Subcutaneous adipose tissue (tissue), 4 donors: ENCODE measurements around the gene BCOR. TPM values are rescaled to one million over a fixed set of nuclear protein-coding genes. Genes with fewer than 3 reads are reported as not detected.

Source experiments
- total RNA-seq, 4 donors: library from RNA; depleted of rRNA; stranded (reverse); fragments of >200 nt; gene quantifications; one replicate each; pipeline ENCODE4 v1.1.0, GENCODE V29; 2016
- TF ChIP-seq, protein P1 (sequence below): fragments of 450-650 bp; IDR thresholded peaks from one replicate; pipeline ENCODE4 v1.5.1; 2016; ENCODE audit warnings: low read depth, mild to moderate bottlenecking, control low read depth, antibody characterized with exemption, moderate library complexity

The BCOR gene
- total RNA-seq, 4 donors from 2014 or later: 9.3 to 17.1 (median 9.5) TPM

DNA sequence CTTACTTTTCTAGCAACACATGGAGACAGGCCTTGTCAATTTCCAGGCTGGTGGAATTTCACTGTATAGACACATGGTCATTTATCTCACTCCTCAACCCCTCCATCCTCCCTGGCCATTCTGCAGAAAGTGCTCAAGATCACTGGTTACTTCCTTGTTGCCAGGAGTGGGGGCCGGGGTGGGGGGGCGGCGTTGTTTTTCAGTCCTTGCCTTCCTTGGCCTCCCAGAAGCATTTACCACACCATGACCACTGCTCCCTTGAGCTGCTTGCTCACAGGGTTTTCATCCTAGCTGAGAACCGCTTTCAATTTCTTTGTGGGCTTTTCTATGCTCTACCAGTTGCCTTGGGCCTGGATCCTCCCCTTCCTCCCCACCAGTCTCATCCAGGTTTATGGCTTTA, 14.1 kb upstream of the BCOR start:
- TF ChIP-seq, protein P1, sequence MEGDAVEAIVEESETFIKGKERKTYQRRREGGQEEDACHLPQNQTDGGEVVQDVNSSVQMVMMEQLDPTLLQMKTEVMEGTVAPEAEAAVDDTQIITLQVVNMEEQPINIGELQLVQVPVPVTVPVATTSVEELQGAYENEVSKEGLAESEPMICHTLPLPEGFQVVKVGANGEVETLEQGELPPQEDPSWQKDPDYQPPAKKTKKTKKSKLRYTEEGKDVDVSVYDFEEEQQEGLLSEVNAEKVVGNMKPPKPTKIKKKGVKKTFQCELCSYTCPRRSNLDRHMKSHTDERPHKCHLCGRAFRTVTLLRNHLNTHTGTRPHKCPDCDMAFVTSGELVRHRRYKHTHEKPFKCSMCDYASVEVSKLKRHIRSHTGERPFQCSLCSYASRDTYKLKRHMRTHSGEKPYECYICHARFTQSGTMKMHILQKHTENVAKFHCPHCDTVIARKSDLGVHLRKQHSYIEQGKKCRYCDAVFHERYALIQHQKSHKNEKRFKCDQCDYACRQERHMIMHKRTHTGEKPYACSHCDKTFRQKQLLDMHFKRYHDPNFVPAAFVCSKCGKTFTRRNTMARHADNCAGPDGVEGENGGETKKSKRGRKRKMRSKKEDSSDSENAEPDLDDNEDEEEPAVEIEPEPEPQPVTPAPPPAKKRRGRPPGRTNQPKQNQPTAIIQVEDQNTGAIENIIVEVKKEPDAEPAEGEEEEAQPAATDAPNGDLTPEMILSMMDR: no peak

DNA sequence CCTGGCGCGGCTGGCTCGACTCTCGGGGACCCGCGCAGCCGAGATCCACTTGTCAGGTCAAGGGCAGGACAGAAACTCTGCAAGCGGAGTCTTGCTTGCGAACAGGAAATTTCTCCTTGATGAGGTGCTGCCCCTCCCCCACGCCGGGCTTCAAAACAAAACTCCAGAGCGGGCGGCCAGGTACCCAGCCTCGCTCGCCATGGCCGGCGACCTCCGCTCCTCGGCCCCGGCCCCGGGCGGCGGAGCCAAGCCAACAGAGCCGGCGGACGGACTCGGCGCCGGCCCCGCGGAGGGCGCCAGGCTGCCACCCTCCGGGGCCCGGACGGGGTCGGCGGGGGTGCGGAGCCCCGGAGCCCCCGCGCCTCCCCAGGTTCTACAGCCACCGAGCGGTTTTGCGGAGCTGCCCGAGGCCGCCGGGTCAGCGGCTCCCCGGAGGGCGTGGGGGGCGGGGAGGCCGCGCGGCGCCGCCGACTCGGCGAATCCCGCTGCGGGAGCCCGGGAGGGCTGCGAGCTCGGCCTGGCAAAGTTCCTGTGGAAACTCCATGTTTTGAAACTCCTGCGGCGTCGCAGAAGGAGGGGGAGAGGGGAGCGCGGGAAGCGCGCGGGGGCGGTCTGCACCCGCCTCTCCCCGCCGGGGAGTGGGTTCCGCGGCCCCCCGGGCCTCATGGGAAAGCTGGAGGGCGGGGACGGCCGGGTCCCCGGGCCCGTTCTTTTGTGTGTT, 11.7 kb upstream of the BCOR start:
- TF ChIP-seq, protein P1: no peak

DNA sequence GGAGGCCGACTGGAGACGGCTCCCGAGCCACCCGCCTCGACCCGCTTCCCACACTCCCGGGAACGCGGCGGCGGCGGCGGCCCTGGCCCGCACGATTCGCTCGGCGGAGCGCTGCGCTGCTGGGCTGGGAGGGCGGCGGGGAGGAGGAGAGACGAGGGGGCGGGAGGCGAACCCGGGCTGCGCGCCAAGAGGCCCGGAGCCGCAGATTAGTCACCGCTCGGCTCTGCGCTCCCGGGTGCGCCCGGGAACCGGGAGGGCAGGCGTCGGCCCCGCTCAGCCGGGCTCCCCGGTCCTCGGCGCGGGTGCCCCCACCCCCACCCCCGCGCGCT, 11.2 kb upstream of the BCOR start:
- TF ChIP-seq, protein P1: no peak

DNA sequence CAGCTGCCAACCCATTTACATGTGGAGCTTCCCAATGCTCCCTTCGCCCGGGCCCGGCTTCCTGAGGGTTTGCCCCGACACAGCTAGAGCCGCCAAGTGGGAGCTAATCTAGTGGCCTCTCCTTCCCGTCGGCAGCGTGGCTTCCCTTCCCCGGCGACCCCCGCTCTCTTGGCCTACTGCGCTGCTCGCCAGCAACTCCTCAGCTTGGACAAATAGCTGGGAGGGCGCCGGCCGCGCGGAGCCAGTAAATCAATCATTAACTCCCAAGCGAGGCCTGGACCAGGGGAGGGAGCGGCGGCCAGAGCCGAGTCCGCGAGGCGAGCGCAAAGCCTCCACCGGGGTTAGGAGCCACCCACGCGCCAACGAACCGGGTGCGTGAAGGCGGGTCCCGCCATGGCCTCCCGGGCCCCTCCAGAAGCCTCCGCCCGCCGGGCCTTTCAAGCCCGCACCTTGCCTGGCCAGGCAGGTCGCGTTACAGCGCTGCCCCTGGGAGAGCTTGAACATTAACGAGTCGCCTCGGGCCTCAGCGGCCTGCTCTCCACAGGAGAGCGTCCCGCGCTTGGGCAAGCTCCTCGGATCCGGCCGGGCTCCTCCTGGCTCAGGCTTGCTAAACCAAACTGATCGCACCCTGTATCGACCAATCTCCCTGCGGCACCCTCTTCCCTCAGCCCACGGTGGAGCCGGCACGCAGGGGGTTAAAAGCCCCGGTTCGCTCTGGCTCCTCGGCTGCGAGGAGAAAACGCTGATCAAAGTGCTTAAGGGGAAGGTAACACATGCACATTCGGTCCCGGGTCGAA, 10.6 kb upstream of the BCOR start:
- TF ChIP-seq, protein P1: no peak

DNA sequence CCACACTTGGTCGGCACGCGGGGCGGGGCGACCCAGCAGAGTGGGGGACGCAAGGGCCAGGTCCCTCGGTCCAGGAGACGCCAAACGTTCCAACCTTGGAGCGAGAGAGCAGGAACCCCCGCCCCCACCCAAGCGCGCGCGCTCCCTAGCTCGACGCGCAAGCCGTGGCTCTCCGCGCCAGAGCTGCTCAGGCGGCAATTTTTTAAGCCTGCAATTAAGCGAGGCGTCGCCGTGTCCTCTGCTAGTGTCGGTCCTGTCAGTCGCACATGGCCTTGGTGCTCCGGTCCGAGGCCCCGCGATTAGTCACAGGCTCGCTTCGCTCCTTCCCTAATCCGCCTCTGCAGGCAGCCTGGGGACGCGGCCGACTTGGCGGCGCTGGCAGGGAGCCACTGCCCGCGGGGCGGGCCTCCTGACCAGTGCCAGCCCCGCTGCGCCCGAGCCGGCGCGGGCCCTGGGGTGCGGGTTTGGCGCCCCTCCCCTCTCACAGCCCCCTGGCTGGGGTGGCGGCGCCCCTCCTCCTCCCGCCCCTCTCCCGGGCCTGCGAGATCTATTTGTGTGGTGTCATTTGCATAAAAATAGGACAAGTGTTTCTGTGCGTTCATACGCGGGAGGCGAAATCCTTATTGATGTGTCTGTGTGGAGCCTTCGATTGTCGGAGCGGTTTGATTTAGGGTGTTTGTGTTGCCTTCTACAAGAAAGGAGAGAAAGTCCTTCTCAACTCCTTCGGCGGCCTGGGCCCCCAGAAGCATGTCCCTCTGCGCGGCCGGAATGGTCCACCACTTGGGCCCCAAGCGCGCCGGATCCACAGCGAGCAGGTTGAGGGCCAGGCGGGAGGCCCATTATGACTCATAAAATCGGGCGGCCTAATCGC, 9.8 kb upstream of the BCOR start:
- TF ChIP-seq, protein P1: no peak

DNA sequence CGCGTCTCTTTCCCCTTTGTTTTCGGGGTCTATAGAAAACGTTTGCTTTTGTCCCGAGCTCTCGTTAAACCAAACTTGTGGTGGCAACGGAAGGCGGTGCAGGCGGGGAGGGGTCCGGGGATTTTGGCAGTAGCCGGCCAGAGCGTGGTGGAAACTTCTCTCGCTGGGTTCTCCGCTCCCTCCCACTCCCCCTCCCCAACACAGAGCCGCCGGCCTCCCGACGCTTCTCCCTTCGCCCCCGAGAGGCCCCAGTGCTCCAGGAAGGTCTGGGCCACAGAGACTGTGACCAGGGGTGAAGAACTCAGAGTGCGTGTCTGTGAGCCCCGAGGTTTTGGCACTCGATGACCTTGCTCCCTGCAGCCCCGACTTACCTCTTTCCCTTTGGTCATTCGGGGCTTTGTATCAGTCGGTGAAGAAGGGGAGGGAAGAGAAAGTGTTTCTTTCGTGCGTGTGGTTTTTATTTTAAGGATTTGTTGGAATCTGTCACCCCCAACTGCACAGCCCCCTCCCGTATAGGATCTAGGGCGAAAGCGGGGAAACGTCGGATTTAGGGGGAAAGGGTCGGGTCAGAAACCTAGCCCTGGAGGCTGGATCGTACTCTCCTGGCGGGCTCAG, 9.0 kb upstream of the BCOR start:
- TF ChIP-seq, protein P1: no peak
